IPS-18c (cell line): ENCODE measurements around the gene PVALEF.
"Not testable (repeated sequence)": the region's sequence is repeated elsewhere in the genome, so short reads cannot be mapped to it uniquely, and the experiment has no call there.

ENCODE experiments used
- H3K4me3 ChIP-seq: 2 replicates; pipeline ENCODE4 v1.7.0; 2013; ENCODE audit warnings: low read depth, mild to moderate bottlenecking, low read length, moderate library complexity; ENCODE audit not compliant: insufficient read depth
- H3K9me3 ChIP-seq: one replicate; pipeline ENCODE4 v1.6.1; 2013; ENCODE audit warnings: mild to moderate bottlenecking, low read length, moderate library complexity; ENCODE audit not compliant: control insufficient read depth, insufficient read depth

PVALEF gene

GRCh38 chr17:81210466-81210865 is 45.2 kb downstream of the PVALEF start:
- H3K4me3 ChIP-seq, result no peak overlapping the region
- no peaks in the 10 kb centered on the region for H3K9me3 ChIP-seq

GRCh38 chr17:81210868-81211267 is 45.6 kb downstream of the PVALEF start:
- no peaks in the 10 kb centered on the region for H3K9me3 ChIP-seq
- no peak overlapping the region for H3K4me3 ChIP-seq

GRCh38 chr17:81212365-81212764 is 47.1 kb downstream of the PVALEF start:
- Histone ChIP-seq H3K9me3 (no peaks in the 10 kb centered on the region), H3K4me3 (no peak overlapping the region)

GRCh38 chr17:81213978-81214377 is 48.7 kb downstream of the PVALEF start:
- no peaks in the 10 kb centered on the region for H3K9me3 ChIP-seq
- H3K4me3 ChIP-seq, result no peak overlapping the region

- H3K9me3 ChIP-seq, result no peaks in the 10 kb centered on the region
- no peak overlapping the region for H3K4me3 ChIP-seq
Observed at GRCh38 chr17:81217491-81217890, 52.2 kb downstream of the PVALEF start.

- Histone ChIP-seq H3K9me3 (no peaks in the 10 kb centered on the region), H3K4me3 (no peak overlapping the region)
Observed at GRCh38 chr17:81218459-81218858, 53.2 kb downstream of the PVALEF start.

GRCh38 chr17:81218991-81219390 is 53.7 kb downstream of the PVALEF start:
- no peaks in the 10 kb centered on the region for H3K9me3 ChIP-seq
- H3K4me3 ChIP-seq, result no peak overlapping the region

GRCh38 chr17:81219476-81220180 is 54.3 kb downstream of the PVALEF start:
- Histone ChIP-seq H3K9me3 (no peaks in the 10 kb centered on the region), H3K4me3 (no peak overlapping the region)

- Histone ChIP-seq H3K4me3 (peak overlapping the region; percentile 85; the same call in 1 of the 2 replicates), H3K9me3 (no peaks in the 10 kb centered on the region)
Observed at GRCh38 chr17:81221371-81221841, 56.1 kb downstream of the PVALEF start.

- no peaks in the 10 kb centered on the region for H3K9me3 ChIP-seq
- H3K4me3 ChIP-seq, result peak overlapping the region; percentile 85
Observed at GRCh38 chr17:81221842-81222619, 56.7 kb downstream of the PVALEF start.

GRCh38 chr17:81222620-81222905 is 57.3 kb downstream of the PVALEF start:
- peak overlapping the region; percentile 85 for H3K4me3 ChIP-seq
- no peaks in the 10 kb centered on the region for H3K9me3 ChIP-seq

- H3K4me3 ChIP-seq, result peak within 1 kb of the TSS; percentile 85
Observed at GRCh38 chr17:81222906-81223761, 57.8 kb downstream of the PVALEF start, which contains the start of gene CEP131. Gene CEP131, minus strand, starts transcription at chr17:81222965. Its CDS starts 2,909 bp downstream, at chr17:81220056.

GRCh38 chr17:81223762-81224130 is 58.4 kb downstream of the PVALEF start:
- peak overlapping the region; percentile 55 for H3K4me3 ChIP-seq
- no peaks in the 10 kb centered on the region for H3K9me3 ChIP-seq

More at GRCh38 chr17:81222906-81223761, 57.8 kb downstream of the PVALEF start, which contains the start of gene CEP131:
- H3K9me3 ChIP-seq, result no peaks in the 10 kb centered on the region

GRCh38 chr17:81227630-81228029 is 62.3 kb downstream of the PVALEF start:
- not testable (repeated sequence) for H3K9me3 ChIP-seq, H3K4me3 ChIP-seq

- H3K9me3 ChIP-seq, result no peaks in the 10 kb centered on the region
- H3K4me3 ChIP-seq, result no peak overlapping the region
Observed at GRCh38 chr17:81228420-81228819, 63.1 kb downstream of the PVALEF start.

GRCh38 chr17:81228834-81229665 is 63.7 kb downstream of the PVALEF start:
- H3K4me3 ChIP-seq, result no peak overlapping the region
- no peaks in the 10 kb centered on the region for H3K9me3 ChIP-seq

GRCh38 chr17:81229666-81229920 is 64.3 kb downstream of the PVALEF start:
- H3K9me3 ChIP-seq, result no peaks in the 10 kb centered on the region
- H3K4me3 ChIP-seq, result no peak overlapping the region
